ENCODE measurements around the gene GNLY.

The GNLY gene

DNA sequence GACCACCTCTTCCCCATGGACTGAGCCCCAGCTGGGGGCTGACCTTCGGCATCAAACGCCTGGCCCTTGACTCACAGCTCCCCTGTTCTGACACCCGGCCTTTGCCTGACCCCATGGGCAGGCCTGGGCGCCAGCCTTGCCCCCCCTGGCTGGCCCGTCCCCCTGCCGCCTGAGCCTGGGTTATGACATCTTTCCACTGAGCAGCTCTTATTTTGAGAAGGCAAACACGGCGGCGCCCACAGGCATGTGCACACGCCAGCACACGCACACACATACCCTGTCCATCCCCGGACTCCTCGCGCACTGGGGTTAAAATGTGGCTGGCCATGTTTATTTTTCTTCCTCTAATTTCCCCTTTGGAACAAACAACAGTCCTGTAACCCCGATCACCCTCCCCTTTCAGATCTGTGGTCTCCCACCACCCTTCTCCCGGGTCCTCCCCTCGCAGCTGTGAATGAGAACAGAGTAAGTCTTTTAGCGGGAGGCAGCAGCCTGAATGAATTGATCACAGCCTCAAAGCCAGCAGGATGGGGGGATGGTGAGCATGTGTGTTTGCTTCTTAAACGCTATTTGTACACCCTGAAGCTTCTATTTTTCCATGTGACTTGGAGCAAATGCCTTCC, 47.8 kb downstream of the GNLY start:
- no peaks in the 10 kb centered on the region for H4K20me1 ChIP-seq
- no peaks in the 10 kb centered on the region for H3K36me3 ChIP-seq
- 0 out of 2 replicates have a peak, but pooled peaks cover 3% of the 10 kb centered on the region for H3K27me3 ChIP-seq
- H3K9ac ChIP-seq = no peak overlapping the region
- H3K4me2 ChIP-seq = peak overlapping the region; percentile 35
- H3K9me3 ChIP-seq = no peaks in the 10 kb centered on the region
- no peak overlapping the region for H3K27ac ChIP-seq
- no peak overlapping the region for H3K4me3 ChIP-seq
- peaks cover 54% of the 10 kb centered on the region for H3K4me1 ChIP-seq
- no peak for TF ChIP-seq Cebpa-rat (IDR thresholded peaks at IDR 0.05)

- Histone ChIP-seq H3K27me3 (0 out of 2 replicates have a peak, but pooled peaks cover 3% of the 10 kb centered on the region), H3K4me1 (peaks cover 69% of the 10 kb centered on the region), H3K36me3 (no peaks in the 10 kb centered on the region), H3K9ac (no peak overlapping the region), H3K4me2 (peak overlapping the region; percentile 87), H3K9me3 (no peaks in the 10 kb centered on the region), H3K27ac (no peak overlapping the region), H4K20me1 (no peaks in the 10 kb centered on the region), H3K4me3 (no peak overlapping the region)
- no peak for TF ChIP-seq Cebpa-rat (IDR thresholded peaks at IDR 0.05)
Observed at GRCh38 chr2:85743304-85743978, 49.3 kb downstream of the GNLY start.

- no peak for TF ChIP-seq Cebpa-rat (IDR thresholded peaks at IDR 0.05)
- Histone ChIP-seq H3K27ac (no peak overlapping the region), H3K36me3 (no peaks in the 10 kb centered on the region), H3K9ac (no peak overlapping the region), H3K9me3 (no peaks in the 10 kb centered on the region), H3K4me3 (no peak overlapping the region), H3K4me1 (peaks cover 75% of the 10 kb centered on the region), H3K27me3 (0 out of 2 replicates have a peak, but pooled peaks cover 4% of the 10 kb centered on the region), H4K20me1 (no peaks in the 10 kb centered on the region), H3K4me2 (peak overlapping the region; percentile 87; the same call in 1 of the 2 replicates)
Observed at GRCh38 chr2:85744055-85744454, 49.9 kb downstream of the GNLY start.

DNA sequence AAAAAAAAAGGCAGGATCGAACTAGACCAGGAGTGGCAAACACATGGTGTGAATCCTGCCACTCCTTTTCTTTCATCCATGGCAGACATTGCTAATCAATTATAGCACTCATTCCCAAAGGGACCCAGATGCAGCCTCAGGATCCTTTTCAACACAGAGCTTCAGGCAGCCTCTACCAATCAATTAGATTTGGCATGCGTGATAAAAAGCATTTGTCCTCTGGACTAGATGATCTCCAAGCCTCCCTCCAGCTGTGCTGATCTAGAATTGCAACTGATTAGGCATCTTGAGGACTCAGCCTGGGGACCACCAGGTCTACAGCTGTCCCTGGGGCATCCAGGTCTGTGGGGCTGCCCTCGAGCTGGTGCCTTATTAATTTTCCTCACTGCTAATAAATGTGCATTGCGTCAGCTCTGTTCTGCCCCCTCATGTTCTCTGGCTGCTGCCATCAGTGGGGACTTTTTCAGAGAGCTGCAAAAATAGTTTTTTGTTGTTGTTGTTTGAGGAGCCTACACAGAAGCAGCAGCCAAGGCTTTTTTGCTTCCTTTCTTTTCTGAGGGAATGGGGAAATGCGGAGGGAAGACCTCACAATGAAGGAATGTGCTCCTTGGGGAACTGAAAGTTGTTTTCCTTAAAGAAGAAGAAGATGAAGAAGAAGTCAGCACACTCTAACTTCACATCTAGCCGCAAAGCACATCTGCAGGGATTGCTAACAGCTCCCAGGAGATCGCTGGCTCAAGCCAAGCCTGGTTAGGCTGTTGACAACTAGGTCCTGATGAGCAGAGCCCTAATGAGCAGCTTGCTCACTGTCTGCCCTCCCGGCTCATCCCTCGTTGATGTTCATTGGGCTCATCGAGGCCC, 50.8 kb downstream of the GNLY start:
- no peak overlapping the region for H3K27ac ChIP-seq
- H3K4me2 ChIP-seq = peak overlapping the region; percentile 87
- no peaks in the 10 kb centered on the region for H4K20me1 ChIP-seq
- no peak for TF ChIP-seq Cebpa-rat (IDR thresholded peaks at IDR 0.05)
- no peaks in the 10 kb centered on the region for H3K36me3 ChIP-seq
- H3K9ac ChIP-seq = peak overlapping the region; percentile 21; the same call in 1 of the 2 replicates
- H3K9me3 ChIP-seq = no peaks in the 10 kb centered on the region
- H3K4me1 ChIP-seq = peaks cover 79% of the 10 kb centered on the region
- H3K27me3 ChIP-seq = 0 out of 2 replicates have a peak, but pooled peaks cover 9% of the 10 kb centered on the region
- 0 out of 2 replicates have a peak overlapping the region, but pooled peaks have one; percentile 37 for H3K4me3 ChIP-seq

DNA sequence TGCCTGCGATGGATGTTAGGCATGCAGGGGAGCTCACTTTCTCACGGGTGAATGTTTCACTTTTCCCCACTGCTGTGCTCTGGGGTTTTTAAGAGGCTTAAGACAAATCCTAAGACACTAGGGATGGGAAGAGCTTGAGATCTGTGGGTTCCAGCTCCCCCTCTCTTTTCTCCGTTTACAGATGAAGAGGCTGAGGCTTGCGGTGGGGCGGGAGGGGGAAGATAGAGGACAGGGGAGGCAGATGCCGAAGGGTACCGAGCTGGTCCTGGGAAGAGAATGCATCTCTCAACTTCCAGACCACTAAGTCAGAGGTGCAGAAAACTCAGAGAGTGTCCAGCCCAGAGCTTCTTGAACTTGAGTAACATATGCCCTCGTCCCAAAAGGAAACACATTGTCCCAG, 51.5 kb downstream of the GNLY start:
- peaks cover 79% of the 10 kb centered on the region for H3K4me1 ChIP-seq
- no peak overlapping the region for H3K27ac ChIP-seq
- H3K9ac ChIP-seq = no peak overlapping the region; the same call in 1 of the 2 replicates
- H3K36me3 ChIP-seq = no peaks in the 10 kb centered on the region
- peak overlapping the region; percentile 87 for H3K4me2 ChIP-seq
- H4K20me1 ChIP-seq = no peaks in the 10 kb centered on the region
- H3K27me3 ChIP-seq = peaks cover 12% of the 10 kb centered on the region; the same call in 1 of the 2 replicates
- TF ChIP-seq Cebpa-rat (IDR thresholded peaks at IDR 0.05) = no peak
- H3K9me3 ChIP-seq = no peaks in the 10 kb centered on the region
- H3K4me3 ChIP-seq = 0 out of 2 replicates have a peak overlapping the region, but pooled peaks have one; percentile 37

- Histone ChIP-seq H3K27ac (no peak overlapping the region), H3K9ac (no peak overlapping the region), H3K4me1 (peaks cover 79% of the 10 kb centered on the region), H3K9me3 (no peaks in the 10 kb centered on the region), H3K4me2 (peak overlapping the region; percentile 87), H3K4me3 (no peak overlapping the region), H4K20me1 (peaks cover 8% of the 10 kb centered on the region; the same call in 1 of the 2 replicates), H3K36me3 (no peaks in the 10 kb centered on the region), H3K27me3 (peaks cover 20% of the 10 kb centered on the region)
- TF ChIP-seq Cebpa-rat (IDR thresholded peaks at IDR 0.05) = no peak
Observed at GRCh38 chr2:85746321-85747004, 52.3 kb downstream of the GNLY start.

DNA sequence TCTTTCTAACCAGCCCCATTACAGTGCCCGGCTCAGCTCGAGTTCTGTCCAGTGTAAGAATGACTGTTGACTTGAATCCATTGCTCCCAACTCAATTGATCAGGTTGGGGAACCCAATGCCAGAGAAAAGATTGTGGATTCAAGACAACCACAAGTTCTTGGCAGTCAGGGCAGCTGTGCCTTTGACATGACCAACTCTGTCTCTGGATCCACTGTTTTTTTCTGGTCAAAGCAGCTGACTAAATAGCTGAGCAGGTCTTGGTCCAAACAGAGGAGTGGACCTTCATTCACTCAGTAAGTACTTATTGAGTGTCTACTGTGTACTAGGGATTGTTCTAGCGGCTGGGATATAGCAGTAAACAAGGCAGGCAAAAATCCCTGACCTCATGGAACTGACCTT, 53.3 kb downstream of the GNLY start:
- H4K20me1 ChIP-seq = peaks cover 15% of the 10 kb centered on the region; the same call in 1 of the 2 replicates
- no peak for TF ChIP-seq Cebpa-rat (IDR thresholded peaks at IDR 0.05)
- H3K27ac ChIP-seq = no peak overlapping the region
- H3K36me3 ChIP-seq = no peaks in the 10 kb centered on the region
- H3K9ac ChIP-seq = no peak overlapping the region
- no peak overlapping the region for H3K4me3 ChIP-seq
- peaks cover 30% of the 10 kb centered on the region for H3K27me3 ChIP-seq
- H3K9me3 ChIP-seq = no peaks in the 10 kb centered on the region
- H3K4me2 ChIP-seq = peak overlapping the region; percentile 87; the same call in 1 of the 2 replicates
- peaks cover 71% of the 10 kb centered on the region for H3K4me1 ChIP-seq

DNA sequence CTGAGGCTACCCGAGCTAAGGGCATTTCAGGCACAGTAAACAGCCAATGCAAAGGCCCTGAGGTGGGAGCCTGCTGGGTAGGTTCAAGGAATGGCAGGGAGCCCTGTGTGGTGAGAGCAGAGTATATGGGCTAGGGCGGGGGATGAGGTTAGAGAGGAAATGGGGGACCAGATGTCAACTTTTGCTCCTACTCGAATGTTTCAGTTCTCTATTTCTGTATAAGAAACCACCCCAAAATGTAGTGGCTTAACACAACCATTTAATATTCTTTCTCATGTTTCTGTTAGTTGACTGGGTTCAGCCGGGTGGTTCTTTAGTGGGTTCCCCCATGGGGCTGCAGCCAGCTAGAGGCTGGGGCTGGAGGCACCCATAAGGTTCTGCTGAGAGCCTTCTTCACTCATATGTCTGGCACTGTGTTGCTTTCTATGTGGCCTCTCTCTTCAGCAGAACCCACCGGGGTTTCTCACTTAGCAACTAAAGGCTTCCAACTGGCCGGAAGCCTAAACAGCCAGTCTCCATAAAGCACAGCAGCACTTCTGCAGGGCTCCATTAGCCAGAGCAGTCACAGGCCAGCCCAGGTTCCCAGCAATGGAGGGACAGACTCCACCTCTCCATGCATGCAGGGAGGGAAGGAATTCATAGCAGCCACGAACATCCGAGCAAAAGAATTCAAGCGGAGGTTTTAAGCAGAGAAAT, 54.0 kb downstream of the GNLY start:
- H3K4me1 ChIP-seq = peaks cover 64% of the 10 kb centered on the region
- no peaks in the 10 kb centered on the region for H3K9me3 ChIP-seq
- no peaks in the 10 kb centered on the region for H3K36me3 ChIP-seq
- TF ChIP-seq Cebpa-rat (IDR thresholded peaks at IDR 0.05) = no peak
- H3K4me2 ChIP-seq = peak overlapping the region; percentile 87
- H3K27ac ChIP-seq = no peak overlapping the region
- peaks cover 38% of the 10 kb centered on the region for H3K27me3 ChIP-seq
- H4K20me1 ChIP-seq = peaks cover 23% of the 10 kb centered on the region; the same call in 1 of the 2 replicates
- no peak overlapping the region for H3K9ac ChIP-seq
- H3K4me3 ChIP-seq = no peak overlapping the region
